Gastrocnemius medialis (tissue), 4 donors: Measurements from ENCODE around the gene LRRC45.

Experiments
- CTCF ChIP-seq, 5 experiments: fragments of 450-650 bp in 3 of 5; fragments of 200-600 bp in 2 of 5; sonication (generic) in 2 of 5; IDR thresholded peaks in 4 of 5; conservative IDR thresholded peaks in 1 of 5; 1 replicate in 4 of 5; 2 replicates in 1 of 5; pipeline ENCODE4 v1.5.1; 2016 to 2019; ENCODE audit warnings: antibody characterized with exemption in 5 of 5, mild to moderate bottlenecking in 3 of 5, moderate library complexity in 3 of 5
- POLR2A ChIP-seq, 2 donors: fragments of 450-650 bp; IDR thresholded peaks; one replicate each; pipeline ENCODE4 v1.6.1; 2017; ENCODE audit warnings: antibody characterized with exemption in 2 of 2, mild to moderate bottlenecking in 2 of 2, moderate library complexity in 2 of 2

- TF ChIP-seq POLR2A (IDR thresholded peaks at IDR 0.05) (no peak), CTCF (IDR thresholded peaks at IDR 0.05 in 4 of 5, conservative IDR thresholded peaks at IDR 0.05 in 1 of 5) (no peak)
Observed at GRCh38 chr17:82007495-82008257, 15.4 kb upstream of the LRRC45 start.
